PC-9 (cell line): ENCODE measurements around the gene CHCT1. TPM values are rescaled to one million over a fixed set of nuclear protein-coding genes. Genes with fewer than 3 reads are reported as not detected.

Experiments
- BruUV-seq: library from RNA; stranded (reverse); fragments of 400-500 nt; replicated peaks from 2 replicates; lab custom pipeline; 2021; lab: Mats Ljungman, UMichigan
- CTCF ChIA-PET: fragments of 300-600 bp; sonication (Branson Sonifier 250); formaldehyde crosslinking; loops from one replicate; lab custom pipeline; 2022; ENCODE audit warnings: antibody characterized with exemption; lab: Charles Lee
- POLR2A ChIA-PET: fragments of 300-600 bp; sonication (Branson Sonifier 250); formaldehyde crosslinking; loops from one replicate; lab custom pipeline; 2022; ENCODE audit warnings: antibody characterized with exemption; ENCODE audit not compliant: unreplicated experiment; lab: Charles Lee
- DNase-seq, 2 experiments: peaks; one replicate each; pipeline versions ENCODE4 v3.0.0 to v3.0.0-alpha.2; 2015 to 2022; ENCODE audit warnings: mixed read lengths in 1 of 2
- H2AFZ ChIP-seq: fragments of 200-600 bp; sonication (generic); 2 replicates; pipeline ENCODE4 v1.8.1; 2017; ENCODE audit warnings: antibody characterized with exemption
- H3F3A ChIP-seq: fragments of 200-600 bp; sonication (generic); 2 replicates; pipeline ENCODE4 v1.8.1; 2017; ENCODE audit warnings: antibody characterized with exemption, mild to moderate bottlenecking, low read depth; ENCODE audit not compliant: insufficient read depth
- H3K27ac ChIP-seq: fragments of 200-600 bp; sonication (generic); 2 replicates; pipeline ENCODE4 v1.6.1; 2016; ENCODE audit warnings: mixed run types
- H3K27me3 ChIP-seq: fragments of 200-600 bp; sonication (generic); 2 replicates; pipeline ENCODE4 v1.6.1; 2016; ENCODE audit warnings: low read depth, mixed run types; ENCODE audit not compliant: insufficient read depth
- H3K36me3 ChIP-seq: fragments of 200-600 bp; sonication (generic); 2 replicates; pipeline ENCODE4 v1.6.1; 2016; ENCODE audit warnings: low read depth, mixed run types
- H3K4me1 ChIP-seq: fragments of 200-600 bp; sonication (generic); replicated peaks from 2 replicates; pipeline ENCODE4 v1.6.1; 2016; ENCODE audit warnings: mixed run types; ENCODE audit not compliant: insufficient read depth
- H3K4me2 ChIP-seq: fragments of 200-600 bp; sonication (generic); 2 replicates; pipeline ENCODE4 v1.6.1; 2017; ENCODE audit warnings: mixed run types
- H3K4me3 ChIP-seq: fragments of 200-600 bp; sonication (generic); 2 replicates; pipeline ENCODE4 v1.6.1; 2016; ENCODE audit warnings: mixed run types
- H3K79me2 ChIP-seq: fragments of 200-600 bp; sonication (generic); 2 replicates; pipeline ENCODE4 v1.6.1; 2017; ENCODE audit warnings: low read depth, mixed run types
- H3K9me2 ChIP-seq: fragments of 200-600 bp; sonication (generic); 2 replicates; pipeline ENCODE4 v1.8.1; 2017; ENCODE audit warnings: mild to moderate bottlenecking; ENCODE audit not compliant: insufficient read depth
- H3K9me3 ChIP-seq: fragments of 200-600 bp; sonication (generic); 2 replicates; pipeline ENCODE4 v1.8.1; 2016; ENCODE audit warnings: low read depth; ENCODE audit not compliant: insufficient read depth
- H4K20me1 ChIP-seq: fragments of 200-600 bp; sonication (generic); 2 replicates; pipeline ENCODE4 v1.8.1; 2017; ENCODE audit not compliant: insufficient read depth
- EZH2 ChIP-seq: fragments of 200-600 bp; sonication (generic); IDR thresholded peaks from 2 replicates; pipeline ENCODE4 v1.8.0; 2017; ENCODE audit warnings: antibody characterized with exemption, low read depth
- intact Hi-C: fragments of 100-400 bp; cut with micrococcal nuclease; formaldehyde crosslinking; loops from one replicate; pipeline ENCODE4 v1.10.0; 2022; ENCODE audit not compliant: unreplicated experiment
- total RNA-seq: library from RNA; stranded (reverse); gene quantifications from 2 replicates; pipeline ENCODE4 v1.2.3, GENCODE V29; 2021
- TF ChIP-seq, protein P1 (sequence below): fragments of 200-600 bp; sonication (generic); conservative IDR thresholded peaks from 2 replicates; pipeline ENCODE4 v1.6.1; 2017; ENCODE audit warnings: mixed run types, antibody characterized with exemption, mild to moderate bottlenecking, moderate library complexity

CHCT1 gene
- total RNA-seq, 1 experiment from 2014 or later: not detected

GRCh38 chr17:60386147-60387058 lies 35.9 kb upstream of the CHCT1 start:
- TF ChIP-seq, protein P1, sequence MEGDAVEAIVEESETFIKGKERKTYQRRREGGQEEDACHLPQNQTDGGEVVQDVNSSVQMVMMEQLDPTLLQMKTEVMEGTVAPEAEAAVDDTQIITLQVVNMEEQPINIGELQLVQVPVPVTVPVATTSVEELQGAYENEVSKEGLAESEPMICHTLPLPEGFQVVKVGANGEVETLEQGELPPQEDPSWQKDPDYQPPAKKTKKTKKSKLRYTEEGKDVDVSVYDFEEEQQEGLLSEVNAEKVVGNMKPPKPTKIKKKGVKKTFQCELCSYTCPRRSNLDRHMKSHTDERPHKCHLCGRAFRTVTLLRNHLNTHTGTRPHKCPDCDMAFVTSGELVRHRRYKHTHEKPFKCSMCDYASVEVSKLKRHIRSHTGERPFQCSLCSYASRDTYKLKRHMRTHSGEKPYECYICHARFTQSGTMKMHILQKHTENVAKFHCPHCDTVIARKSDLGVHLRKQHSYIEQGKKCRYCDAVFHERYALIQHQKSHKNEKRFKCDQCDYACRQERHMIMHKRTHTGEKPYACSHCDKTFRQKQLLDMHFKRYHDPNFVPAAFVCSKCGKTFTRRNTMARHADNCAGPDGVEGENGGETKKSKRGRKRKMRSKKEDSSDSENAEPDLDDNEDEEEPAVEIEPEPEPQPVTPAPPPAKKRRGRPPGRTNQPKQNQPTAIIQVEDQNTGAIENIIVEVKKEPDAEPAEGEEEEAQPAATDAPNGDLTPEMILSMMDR: no peak
- TF ChIP-seq EZH2: no peak
- intact Hi-C loops: no loop called here
- H3K4me1 ChIP-seq: peaks cover 16% of the 10 kb centered on the region
- no peaks in the 10 kb centered on the region for H3K9me2 ChIP-seq
- no peak for DNase-seq
- no TSS peak for BruUV-seq
- no peak overlapping the region for H3K4me2 ChIP-seq
- H3K79me2 ChIP-seq: peaks cover 94% of the 10 kb centered on the region
- peaks cover 9% of the 10 kb centered on the region; the same call in 1 of the 2 replicates for H3F3A ChIP-seq
- POLR2A ChIA-PET: no interaction called here
- no peaks in the 10 kb centered on the region for H3K9me3 ChIP-seq
- CTCF ChIA-PET: no interaction called here
- H3K4me3 ChIP-seq: no peak overlapping the region
- H3K36me3 ChIP-seq: no peaks in the 10 kb centered on the region
- H3K27me3 ChIP-seq: no peaks in the 10 kb centered on the region
- H3K27ac ChIP-seq: no peak overlapping the region
- H4K20me1 ChIP-seq: peaks cover 14% of the 10 kb centered on the region; the same call in 1 of the 2 replicates
- H2AFZ ChIP-seq: no peak overlapping the region

DNA sequence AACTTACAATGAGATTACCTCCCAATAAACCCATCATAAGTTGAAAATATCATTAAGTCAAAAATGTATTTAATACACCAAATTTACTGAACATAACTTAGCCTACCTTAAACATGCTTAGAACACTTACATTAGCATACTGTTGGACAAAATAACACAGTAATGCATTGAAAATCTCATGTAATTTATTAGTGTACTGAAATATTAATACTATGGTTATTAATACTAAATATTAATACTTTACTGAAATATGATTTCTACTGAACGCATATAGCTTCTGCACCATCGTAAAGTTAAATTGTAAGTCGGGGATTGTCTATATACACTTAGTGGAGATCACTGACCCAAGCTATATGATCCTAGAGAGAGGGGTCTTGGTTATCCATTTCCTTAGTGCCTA lies 34.6 kb upstream of the CHCT1 start:
- Histone ChIP-seq H4K20me1 (peaks cover 14% of the 10 kb centered on the region; the same call in 1 of the 2 replicates), H3K4me3 (no peak overlapping the region), H3K79me2 (peaks cover 87% of the 10 kb centered on the region), H3K4me2 (no peak overlapping the region), H3K27me3 (no peaks in the 10 kb centered on the region), H3F3A (peaks cover 18% of the 10 kb centered on the region), H3K36me3 (no peaks in the 10 kb centered on the region), H3K27ac (no peak overlapping the region), H3K9me2 (no peaks in the 10 kb centered on the region), H3K9me3 (no peaks in the 10 kb centered on the region), H2AFZ (no peak overlapping the region), H3K4me1 (peaks cover 16% of the 10 kb centered on the region)
- intact Hi-C loops: no loop called here
- ChIA-PET POLR2A (interaction anchor here (0.6 to 0.7 kb wide), 2 partner anchors 23 to 123 kb away, joined by 3 to 4 read pairs; no protein-coding TSS in a partner anchor), CTCF (no interaction called here)
- DNase-seq: no peak
- no peak for TF ChIP-seq EZH2
- TF ChIP-seq, protein P1: no peak
- BruUV-seq: no TSS peak

DNA sequence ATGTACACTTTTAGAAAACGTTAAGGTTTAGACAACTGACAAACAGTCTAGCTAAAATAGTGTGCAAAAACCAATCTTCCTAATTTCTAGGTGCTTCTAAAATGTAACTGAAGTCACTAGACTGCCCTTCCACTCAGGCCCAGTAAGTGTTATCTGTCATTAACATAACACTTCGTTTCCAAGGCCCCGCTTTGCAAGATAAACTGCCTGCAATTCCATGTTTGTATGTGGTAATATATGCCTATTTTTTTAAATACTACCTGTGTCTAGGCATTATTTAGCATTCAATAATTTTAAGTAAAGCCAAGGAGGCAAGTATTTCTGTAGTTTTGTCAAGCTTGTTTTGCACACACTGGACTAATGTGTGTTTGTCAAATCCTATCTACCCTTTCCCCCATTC lies 33.5 kb upstream of the CHCT1 start:
- Histone ChIP-seq H4K20me1 (peaks cover 14% of the 10 kb centered on the region; the same call in 1 of the 2 replicates), H3K4me1 (peaks cover 22% of the 10 kb centered on the region), H3K4me3 (no peak overlapping the region), H3K27ac (no peak overlapping the region), H3K27me3 (no peaks in the 10 kb centered on the region), H3F3A (peaks cover 28% of the 10 kb centered on the region), H3K9me2 (no peaks in the 10 kb centered on the region), H2AFZ (no peak overlapping the region), H3K4me2 (no peak overlapping the region), H3K36me3 (no peaks in the 10 kb centered on the region), H3K79me2 (peaks cover 78% of the 10 kb centered on the region), H3K9me3 (no peaks in the 10 kb centered on the region)
- TF ChIP-seq, protein P1: no peak
- TF ChIP-seq EZH2: no peak
- ChIA-PET POLR2A (no interaction called here), CTCF (no interaction called here)
- intact Hi-C loops: no loop called here
- no peak for DNase-seq
- no TSS peak for BruUV-seq
